K562 (cell line): ENCODE data around the gene KLHL20. TPM values are rescaled to one million over a fixed set of nuclear protein-coding genes. Genes with fewer than 3 reads are reported as not detected.

ENCODE experiments used
- ATAC-seq: fragments of 200-7000 bp; cut with Tn5 transposase; 3 replicates; pipeline ENCODE4 v1.9.1; 2020; ENCODE audit warnings: moderate library complexity
- BruUV-seq: library from RNA; stranded (reverse); fragments of 400-500 nt; replicated peaks from 2 replicates; lab custom pipeline; 2021; lab: Mats Ljungman, UMichigan
- CTCF ChIA-PET: fragments of 300-600 bp; formaldehyde crosslinking; extraction: SDS; loops from one replicate; lab custom pipeline; 2021; ENCODE audit warnings: low intra/inter-chr PET ratio; lab: Yijun Ruan, JAX
- POLR2A ChIA-PET: fragments of 300-600, 350-650 bp; sonication (Branson Sonifier 250); formaldehyde crosslinking; extraction: SDS; loops from one replicate; lab custom pipeline; 2021; ENCODE audit warnings: antibody characterized with exemption, inconsistent platforms; lab: Yijun Ruan, JAX
- DNase-seq, 4 experiments: peaks; one replicate each; pipeline versions ENCODE4 v3.0.0 to v3.0.0-alpha.2; 2011 to 2018; ENCODE audit warnings: low spot score in 3 of 4, mixed read lengths in 3 of 4; ENCODE audit errors: extremely low read depth in 1 of 4
- FAIRE-seq: peaks from 2 replicates; lab custom pipeline; 2011; peaks lifted over from hg19 to GRCh38; lab: Jason Lieb, UNC
- H2AFZ ChIP-seq: 2 replicates; pipeline ENCODE4 v1.6.0; 2011; ENCODE audit warnings: low read depth, low read length, control low read depth, inconsistent platforms
- H3K27ac ChIP-seq: fragments of 200-600 bp; 3 replicates; pipeline ENCODE4 v1.8.0; 2011; ENCODE audit warnings: low read depth, mild to moderate bottlenecking, control low read depth, inconsistent platforms, low read length, moderate library complexity, mixed read lengths; ENCODE audit errors: extremely low read depth
- H3K27me3 ChIP-seq, 2 experiments: fragments of 300-600 bp in 1 of 2; 2 replicates in 1 of 2; 3 replicates in 1 of 2; pipeline versions ENCODE4 v1.6.0 to v1.8.0; 2011; ENCODE audit warnings: inconsistent platforms in 2 of 2, low read length in 2 of 2, mild to moderate bottlenecking in 1 of 2, mixed read lengths in 1 of 2, moderate library complexity in 1 of 2; ENCODE audit not compliant: control insufficient read depth in 2 of 2, insufficient read depth in 2 of 2
- H3K36me3 ChIP-seq: fragments of 300-600 bp; 3 replicates; pipeline ENCODE4 v1.8.0; 2011; ENCODE audit warnings: mild to moderate bottlenecking, low read length, inconsistent platforms; ENCODE audit not compliant: control insufficient read depth, insufficient read depth
- H3K4me1 ChIP-seq, 2 experiments: fragments of 200-600 bp in 1 of 2; replicated peaks in 1 of 2; 2 replicates in 1 of 2; 3 replicates in 1 of 2; pipeline versions ENCODE4 v1.5.1 to v1.8.0; 2011; ENCODE audit warnings: inconsistent platforms in 2 of 2, low read length in 2 of 2, mild to moderate bottlenecking in 1 of 2, mixed read lengths in 1 of 2, moderate library complexity in 1 of 2; ENCODE audit not compliant: control insufficient read depth in 2 of 2, insufficient read depth in 2 of 2
- H3K4me2 ChIP-seq: 2 replicates; pipeline ENCODE4 v1.6.1; 2011; ENCODE audit warnings: low read length, control low read depth, inconsistent platforms, mixed read lengths; ENCODE audit not compliant: insufficient read depth
- H3K4me3 ChIP-seq: fragments of 200-600 bp; sonication (generic), shearing (Covaris generic); 2 replicates; pipeline ENCODE4 v1.5.1; 2016; ENCODE audit warnings: control low read depth, inconsistent platforms
- H3K79me2 ChIP-seq: fragments of 200-600 bp; 3 replicates; pipeline ENCODE4 v1.8.0; 2011; ENCODE audit warnings: low read length, inconsistent platforms; ENCODE audit not compliant: control insufficient read depth, insufficient read depth
- H3K9ac ChIP-seq, 2 experiments: 2 replicates each; pipeline versions ENCODE4 v1.6.0 to v1.6.1; 2011; ENCODE audit warnings: low read depth in 2 of 2, low read length in 2 of 2, control low read depth in 1 of 2, inconsistent platforms in 1 of 2, mild to moderate bottlenecking in 1 of 2, mixed read lengths in 1 of 2; ENCODE audit not compliant: insufficient read depth in 1 of 2
- H3K9me1 ChIP-seq: one replicate; pipeline ENCODE4 v1.6.0; 2011; ENCODE audit warnings: inconsistent platforms, mild to moderate bottlenecking, low read length, moderate library complexity; ENCODE audit not compliant: control insufficient read depth, insufficient read depth
- H3K9me3 ChIP-seq: replicated peaks from 2 replicates; pipeline ENCODE4 v1.5.1; 2011; ENCODE audit warnings: low read depth, low read length, inconsistent platforms; ENCODE audit not compliant: control insufficient read depth, insufficient read depth
- H4K20me1 ChIP-seq: replicated peaks from 2 replicates; pipeline ENCODE4 v1.6.1; 2011; ENCODE audit warnings: low read length, inconsistent platforms, mixed read lengths; ENCODE audit not compliant: control insufficient read depth, insufficient read depth
- EHMT2 ChIP-seq: fragments of 450-650 bp; IDR thresholded peaks from 2 replicates; pipeline ENCODE4 v1.6.1; 2018; ENCODE audit warnings: antibody characterized with exemption
- ELF4 ChIP-seq: fragments of 450-650 bp; formaldehyde crosslinking; IDR thresholded peaks from 2 replicates; pipeline ENCODE4 v1.4.0; 2022; ENCODE audit warnings: missing genetic modification characterization
- ETV6 ChIP-seq, 3 experiments: fragments of 150-350 bp in 1 of 3; sonication (generic) in 1 of 3; formaldehyde crosslinking in 1 of 3; IDR thresholded peaks; 2 replicates each; pipeline versions ENCODE4 v1.6.1 to v1.8.0; 2014 to 2022; ENCODE audit warnings: borderline replicate concordance in 2 of 3, low read depth in 2 of 3, antibody characterized with exemption in 1 of 3, low read length in 1 of 3, mild to moderate bottlenecking in 1 of 3, missing genetic modification reagents in 1 of 3
- GABPA ChIP-seq: fragments of 200-800 bp; sonication (Bioruptor generic); conservative IDR thresholded peaks from 2 replicates; pipeline ENCODE4 v1.6.1; 2016; ENCODE audit warnings: low read depth, missing genetic modification characterization, missing compliant biosample characterization
- GATAD2A ChIP-seq: fragments of 450-650 bp; IDR thresholded peaks from 2 replicates; pipeline ENCODE4 v1.6.1; 2017
- LCOR ChIP-seq: sonication (generic); formaldehyde crosslinking; IDR thresholded peaks from 2 replicates; pipeline ENCODE4 v1.8.0; 2022; ENCODE audit warnings: mild to moderate bottlenecking, missing genetic modification reagents
- MTA1 ChIP-seq: fragments of 450-650 bp; IDR thresholded peaks from 2 replicates; pipeline ENCODE4 v1.6.1; 2017; ENCODE audit warnings: borderline replicate concordance
- RCOR1 ChIP-seq, 2 experiments: IDR thresholded peaks; 2 replicates each; pipeline ENCODE4 v1.6.1; 2012; ENCODE audit warnings: low read depth in 2 of 2, low read length in 2 of 2, borderline replicate concordance in 1 of 2, improper control_type of control experiment in 1 of 2
- SMARCE1 ChIP-seq: fragments of 450-650 bp; IDR thresholded peaks from 2 replicates; pipeline ENCODE4 v1.7.1; 2016; ENCODE audit warnings: mild to moderate bottlenecking
- SPI1 ChIP-seq: IDR thresholded peaks from 2 replicates; pipeline ENCODE4 v1.6.1; 2011; ENCODE audit warnings: low read depth, low read length, control low read depth, borderline replicate concordance
- STAG1 ChIP-seq: sonication (generic); formaldehyde crosslinking; IDR thresholded peaks from 2 replicates; pipeline ENCODE4 v1.5.0; 2020; ENCODE audit warnings: missing genetic modification reagents, borderline replicate concordance
- SUPT5H ChIP-seq: fragments of 450-650 bp; IDR thresholded peaks from 2 replicates; pipeline ENCODE4 v1.6.1; 2016
- TRIM24 ChIP-seq, 2 experiments: fragments of 450-650 bp; IDR thresholded peaks; 2 replicates each; pipeline ENCODE4 v1.6.1; 2016
- ZNF23 ChIP-seq: fragments of 250-450 bp; sonication (Bioruptor Pico); IDR thresholded peaks from 2 replicates; pipeline ENCODE4 v1.4.0; 2020; ENCODE audit warnings: mild to moderate bottlenecking
- ZNF263 ChIP-seq: sonication (generic); formaldehyde crosslinking; IDR thresholded peaks from 2 replicates; pipeline ENCODE4 v1.8.0; 2022; ENCODE audit warnings: mild to moderate bottlenecking, missing genetic modification reagents, borderline replicate concordance
- ZNF696 ChIP-seq: fragments of 250-450 bp; sonication (Bioruptor Pico); conservative IDR thresholded peaks from 2 replicates; pipeline ENCODE4 v1.4.0; 2020; ENCODE audit warnings: mild to moderate bottlenecking, moderate library complexity
- WGBS: fragments of 100-300 bp; shearing (Covaris generic); methylation state at CpG from one replicate; pipeline ENCODE4 v1.1.6; 2016; ENCODE audit warnings: low coverage, mixed read lengths; ENCODE audit not compliant: insufficient coverage; ENCODE audit errors: missing lambda C conversion rate; 5-methylcytosine and 5-hydroxymethylcytosine counted together
- in situ Hi-C: fragments of 300-500 bp; cut with MboI; formaldehyde crosslinking; loops from 4 replicates; pipeline ENCODE4 v1.15.0; 2018; ENCODE audit warnings: inconsistent platforms, mixed read lengths
- intact Hi-C: fragments of 100-400 bp; cut with micrococcal nuclease; formaldehyde crosslinking; loops from 2 replicates; pipeline ENCODE4 v1.14.2; 2022
- polyA plus RNA-seq, 8 experiments: library from polyadenylated mRNA; depleted of rRNA in 4 of 8; stranded (reverse) in 5 of 8; unstranded in 3 of 8; fragments of >200 nt; fragmentation: Nextera tagmentation in 2 of 8; fragmentation: Illumina TruSeq in 1 of 8; extraction: Ambion mirVana in 2 of 8; extraction: Trizol in 1 of 8; gene quantifications; 2 replicates each; pipeline versions ENCODE4 v1.2.1 to v1.2.3, GENCODE V29; 2011 to 2014; ENCODE audit warnings: inconsistent platforms in 1 of 8, missing spikeins in 1 of 8
- total RNA-seq, 7 experiments: library from RNA; depleted of rRNA in 6 of 7; stranded (reverse); fragments of >200 nt in 6 of 7; fragmentation: Illumina TruSeq in 2 of 7; extraction: Trizol in 2 of 7; gene quantifications; 2 replicates each; pipeline versions ENCODE4 v1.2.1 to v1.2.3, GENCODE V29; 2011 to 2021; ENCODE audit warnings: low replicate concordance in 1 of 7
- TF ChIP-seq, protein P1 (sequence below): fragments of 450-650 bp; IDR thresholded peaks from 2 replicates; pipeline ENCODE4 v1.6.1; 2016; ENCODE audit warnings: antibody characterized with exemption
- TF ChIP-seq, protein P2 (sequence below): fragments of 450-650 bp; formaldehyde crosslinking; IDR thresholded peaks from 2 replicates; pipeline ENCODE4 v1.4.0; 2022; ENCODE audit warnings: missing genetic modification characterization

Gene KLHL20
- total and polyA plus RNA-seq, 9 of the 15 experiments (the other 6 are each of a cell fraction or from before 2014, with no cell fraction given) = 8.9 to 23.2 (median 16.8) TPM

DNA sequence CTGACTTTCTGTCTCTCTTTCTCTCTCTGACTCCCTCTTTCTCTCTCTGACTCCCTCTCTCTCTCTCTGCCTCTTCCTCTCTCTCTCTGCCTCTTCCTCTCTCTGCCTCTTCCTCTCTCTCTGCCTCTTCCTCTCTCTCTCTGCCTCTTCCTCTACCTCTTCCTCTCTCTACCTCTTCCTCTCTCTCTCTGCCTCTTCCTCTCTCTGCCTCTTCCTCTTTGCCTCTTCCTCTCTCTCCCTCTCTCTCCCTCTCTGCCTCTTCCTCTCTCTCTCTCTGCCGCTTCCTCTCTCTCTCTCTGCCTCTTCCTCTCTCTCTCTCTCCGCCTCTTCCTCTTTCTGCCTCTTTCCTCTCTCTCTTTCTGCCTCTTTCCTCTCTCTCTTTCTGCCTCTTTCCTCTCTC, 26.5 kb upstream of the KLHL20 start:
- Histone ChIP-seq H3K36me3 (no peaks in the 10 kb centered on the region), H3K9ac (no peak overlapping the region; a peak in 1 of 4 replicates), H3K79me2 (no peaks in the 10 kb centered on the region), H3K4me3 (no peak overlapping the region), H3K4me1 (peaks cover 7 to 9% of the 10 kb centered on the region in 2 experiments; a peak in 4 of 5 replicates), H3K4me2 (no peak overlapping the region), H3K9me3 (no peaks in the 10 kb centered on the region), H3K27me3 (no peaks in the 10 kb centered on the region), H3K9me1 (no peaks in the 10 kb centered on the region), H2AFZ (peak overlapping the region; percentile 93), H4K20me1 (no peaks in the 10 kb centered on the region), H3K27ac (no peak overlapping the region)
- ATAC-seq (no peak), FAIRE-seq (no peak), DNase-seq (no peak)
- in situ Hi-C loops = no loop called here
- no TSS peak for BruUV-seq
- CTCF ChIA-PET = no interaction called here
- intact Hi-C loops = loop anchor here (5.0 kb wide), 1 partner anchor 256 kb away; no protein-coding TSS in a partner anchor
- WGBS = 66% methylated on average over 2 of the region's 2 CpGs
- POLR2A ChIA-PET = interaction anchor here (0.6 kb wide), 1 partner anchor 98 kb away, joined by 3 read pairs; no protein-coding TSS in a partner anchor
- TF ChIP-seq GABPA (tag) = no peak
- no peak for TF ChIP-seq ZNF263 (CRISPR knock-in tag)
- TF ChIP-seq, protein P1, sequence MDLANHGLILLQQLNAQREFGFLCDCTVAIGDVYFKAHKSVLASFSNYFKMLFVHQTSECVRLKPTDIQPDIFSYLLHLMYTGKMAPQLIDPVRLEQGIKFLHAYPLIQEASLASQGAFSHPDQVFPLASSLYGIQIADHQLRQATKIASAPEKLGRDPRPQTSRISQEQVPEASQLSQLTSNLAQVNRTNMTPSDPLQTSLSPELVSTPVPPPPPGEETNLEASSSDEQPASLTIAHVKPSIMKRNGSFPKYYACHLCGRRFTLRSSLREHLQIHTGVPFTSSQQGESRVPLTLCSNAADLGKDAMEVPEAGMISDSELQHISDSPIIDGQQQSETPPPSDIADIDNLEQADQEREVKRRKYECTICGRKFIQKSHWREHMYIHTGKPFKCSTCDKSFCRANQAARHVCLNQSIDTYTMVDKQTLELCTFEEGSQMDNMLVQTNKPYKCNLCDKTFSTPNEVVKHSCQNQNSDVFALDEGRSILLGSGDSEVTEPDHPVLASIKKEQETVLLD = 0 out of 2 replicates have a peak, but pooled peaks have one; percentile 29
- TF ChIP-seq SPI1 = peak; percentile 58
- TF ChIP-seq SMARCE1 = peak; percentile 45; the same call in 1 of the 2 replicates
- no peak for TF ChIP-seq SUPT5H
- no peak for TF ChIP-seq LCOR (CRISPR knock-in tag)
- peak; percentile 26; the same call in 1 of the 2 replicates for TF ChIP-seq ELF4 (CRISPR knock-in tag)
- TF ChIP-seq ETV6 (IDR thresholded peaks at IDR 0.05; ENCODE audit: borderline replicate concordance in 1 of 2, low read depth in 2 of 2, low read length in 1 of 2) = peak; percentile 84 to 95; a peak in 3 of 4 replicates
- no peak for TF ChIP-seq ETV6 (CRISPR knock-in tag; IDR thresholded peaks at IDR 0.05; ENCODE audit: borderline replicate concordance)
- TF ChIP-seq ZNF23 = no peak
- TF ChIP-seq GATAD2A = 0 out of 2 replicates have a peak, but pooled peaks have one; percentile 6
- no peak for TF ChIP-seq RCOR1 (IDR thresholded peaks at IDR 0.05; ENCODE audit: borderline replicate concordance in 1 of 2, low read depth in 2 of 2, low read length in 2 of 2)
- TF ChIP-seq TRIM24 (IDR thresholded peaks at IDR 0.05) = peak in 1 of 2 experiments; percentile 14; a peak in 1 of 4 replicates
- TF ChIP-seq ZNF696 (CRISPR knock-in tag) = no peak
- TF ChIP-seq STAG1 (CRISPR knock-in tag) = no peak
- peak; percentile 62; the same call in 1 of the 2 replicates for TF ChIP-seq MTA1
- TF ChIP-seq, protein P2, sequence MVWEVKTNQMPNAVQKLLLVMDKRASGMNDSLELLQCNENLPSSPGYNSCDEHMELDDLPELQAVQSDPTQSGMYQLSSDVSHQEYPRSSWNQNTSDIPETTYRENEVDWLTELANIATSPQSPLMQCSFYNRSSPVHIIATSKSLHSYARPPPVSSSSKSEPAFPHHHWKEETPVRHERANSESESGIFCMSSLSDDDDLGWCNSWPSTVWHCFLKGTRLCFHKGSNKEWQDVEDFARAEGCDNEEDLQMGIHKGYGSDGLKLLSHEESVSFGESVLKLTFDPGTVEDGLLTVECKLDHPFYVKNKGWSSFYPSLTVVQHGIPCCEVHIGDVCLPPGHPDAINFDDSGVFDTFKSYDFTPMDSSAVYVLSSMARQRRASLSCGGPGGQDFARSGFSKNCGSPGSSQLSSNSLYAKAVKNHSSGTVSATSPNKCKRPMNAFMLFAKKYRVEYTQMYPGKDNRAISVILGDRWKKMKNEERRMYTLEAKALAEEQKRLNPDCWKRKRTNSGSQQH (CRISPR knock-in tag) = 0 out of 2 replicates have a peak, but pooled peaks have one; percentile 27
- TF ChIP-seq EHMT2 = peak; percentile 52; the same call in 1 of the 2 replicates
